ENCODE results near the gene PEX11B.

PEX11B gene, protein sequence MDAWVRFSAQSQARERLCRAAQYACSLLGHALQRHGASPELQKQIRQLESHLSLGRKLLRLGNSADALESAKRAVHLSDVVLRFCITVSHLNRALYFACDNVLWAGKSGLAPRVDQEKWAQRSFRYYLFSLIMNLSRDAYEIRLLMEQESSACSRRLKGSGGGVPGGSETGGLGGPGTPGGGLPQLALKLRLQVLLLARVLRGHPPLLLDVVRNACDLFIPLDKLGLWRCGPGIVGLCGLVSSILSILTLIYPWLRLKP

DNA sequence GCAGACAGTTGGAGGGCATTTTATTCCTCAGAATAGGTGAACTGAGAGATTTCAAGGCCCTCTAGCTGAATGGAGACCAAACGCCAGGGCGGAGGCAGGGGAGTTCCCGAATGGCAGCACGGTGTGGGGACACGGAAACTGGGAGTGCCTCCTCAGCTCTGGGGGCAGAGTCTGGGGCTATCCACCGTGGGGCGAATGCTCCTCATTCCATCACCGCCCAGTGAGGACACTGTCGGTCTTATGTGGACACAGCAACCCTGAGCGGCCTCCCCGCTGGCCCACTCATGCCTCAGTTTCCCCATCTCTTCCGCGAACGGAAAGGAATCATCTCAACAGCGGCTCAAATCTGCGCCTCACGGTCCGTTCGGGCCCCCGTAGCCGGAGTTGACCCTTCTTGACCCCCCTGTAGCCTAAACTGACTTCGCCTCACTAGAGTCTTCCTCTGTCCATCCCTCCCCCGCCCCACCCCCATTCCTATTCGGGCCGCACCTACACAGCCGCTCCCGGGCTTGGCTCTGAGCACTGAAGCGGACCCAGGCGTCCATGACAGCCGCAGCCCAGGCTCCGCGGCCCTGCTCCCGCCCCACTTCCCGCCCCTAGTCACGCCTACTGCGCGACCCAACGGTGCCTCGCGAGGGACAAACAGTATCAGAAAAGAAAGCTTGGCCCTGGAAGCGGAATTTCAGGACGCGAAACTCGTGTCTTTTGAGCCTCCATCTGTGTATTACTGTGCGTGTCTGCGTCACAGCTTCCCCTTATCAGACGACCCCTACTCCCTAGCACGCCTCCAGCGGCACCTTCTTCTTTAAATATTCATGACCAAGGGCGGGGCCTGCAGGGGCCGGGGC is at the start of gene PEX11B:
Gene PEX11B (minus strand): TSS at position 574 of the 848 bp plus-strand sequence. CDS start 29 bp downstream, at position 545.
- DNase-seq (ENCODE audit: low read depth in 2 of 2) = peak; percentile 83 to 84

DNA sequence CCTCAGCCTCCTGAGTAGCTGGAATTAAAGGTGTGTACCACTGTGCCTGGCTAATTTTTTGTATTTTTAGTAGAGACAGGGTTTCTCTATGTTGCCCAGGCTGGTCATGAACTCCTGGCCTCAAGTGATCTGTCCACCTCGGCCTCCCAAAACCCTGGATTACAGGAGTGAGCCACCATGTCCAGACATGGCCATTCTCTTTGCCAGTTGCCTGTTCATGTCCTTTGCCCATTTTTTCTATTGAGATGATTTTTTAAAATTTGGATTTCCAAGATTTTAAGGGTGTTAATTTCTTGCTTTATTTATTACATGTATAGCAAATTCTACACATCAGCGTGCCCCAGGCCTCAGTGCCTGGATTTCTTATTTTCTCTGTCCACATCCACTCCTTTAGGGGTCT is 48.8 kb upstream of the PEX11B start:
- DNase-seq (ENCODE audit: low read depth in 2 of 2) = no peak

DNA sequence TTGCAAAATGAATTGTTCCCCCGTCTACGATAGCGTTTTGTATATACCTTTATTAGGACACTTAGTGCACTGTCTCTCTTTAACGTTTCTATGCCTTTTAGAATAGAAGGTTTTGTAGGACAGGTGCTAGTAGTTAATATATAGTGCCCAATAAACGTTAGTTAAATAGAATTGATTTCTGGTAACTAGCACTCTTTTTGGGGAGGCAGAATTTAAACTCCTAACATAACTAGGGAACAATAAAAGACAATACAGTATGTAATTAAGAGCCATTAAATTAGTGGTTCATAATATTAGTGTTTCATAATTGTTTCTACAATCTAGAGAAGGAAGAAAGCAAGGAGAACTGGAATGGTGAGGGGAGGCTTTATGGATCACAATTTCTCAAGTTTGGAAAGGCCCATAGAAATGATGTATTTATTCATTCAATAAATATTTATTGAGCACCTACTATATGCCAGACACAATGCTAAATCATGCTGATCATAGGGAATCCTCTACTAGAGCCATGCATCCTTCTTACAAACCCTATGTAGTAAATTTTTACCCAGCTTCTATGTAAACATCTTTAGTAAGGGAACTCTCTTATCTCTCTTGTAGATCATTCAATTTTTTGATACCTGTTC is 46.7 kb upstream of the PEX11B start:
- DNase-seq (ENCODE audit: low read depth in 2 of 2) = no peak

DNA sequence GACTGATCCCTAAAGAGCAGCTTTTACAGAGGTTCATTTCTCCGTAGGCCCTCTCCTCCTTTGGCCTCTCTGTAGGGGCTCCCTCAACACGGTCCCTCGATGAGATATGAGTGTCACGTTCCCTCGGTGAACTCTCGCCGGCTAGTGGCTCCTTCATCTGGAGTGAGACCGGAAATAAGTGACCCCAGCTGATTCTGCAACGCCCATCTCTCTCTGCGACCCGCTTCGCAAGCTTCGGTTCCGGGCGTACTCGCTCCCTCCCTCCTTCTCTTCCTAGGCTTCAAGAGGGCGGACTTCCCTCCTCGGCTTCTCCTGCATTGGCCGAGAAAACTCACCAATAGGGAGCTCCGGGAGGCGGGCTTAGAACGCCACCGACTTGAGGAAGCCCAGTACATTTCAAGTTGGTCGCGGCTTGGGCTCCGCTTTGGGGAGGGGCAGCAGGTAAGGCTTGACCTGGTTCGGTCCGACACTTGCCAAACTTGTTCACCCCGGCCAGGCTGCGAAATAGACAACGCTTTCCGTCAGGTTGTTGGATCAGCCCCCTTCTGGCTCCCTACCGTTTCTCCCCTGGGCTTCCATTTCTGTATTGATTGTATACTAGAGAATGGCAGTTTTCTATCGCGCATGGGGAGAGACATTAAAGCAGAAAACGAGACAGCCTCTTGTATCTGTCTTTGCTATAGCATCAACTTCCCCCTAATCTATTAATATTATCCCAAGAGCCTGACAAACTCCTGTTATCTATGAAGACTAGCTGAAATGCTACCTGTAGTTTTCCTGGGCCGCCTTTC is 46.0 kb upstream of the PEX11B start, which contains the start of the genes ANKRD34A and POLR3GL:
Gene ANKRD34A (minus strand): TSS at position 248 of the 791 bp plus-strand sequence. CDS start 2,816 bp downstream, outside the sequence.
Gene POLR3GL (plus strand): TSS at position 363 of the 791 bp plus-strand sequence. CDS start 10,176 bp downstream, outside the sequence.
- DNase-seq (ENCODE audit: low read depth in 2 of 2) = peak; percentile 86

DNA sequence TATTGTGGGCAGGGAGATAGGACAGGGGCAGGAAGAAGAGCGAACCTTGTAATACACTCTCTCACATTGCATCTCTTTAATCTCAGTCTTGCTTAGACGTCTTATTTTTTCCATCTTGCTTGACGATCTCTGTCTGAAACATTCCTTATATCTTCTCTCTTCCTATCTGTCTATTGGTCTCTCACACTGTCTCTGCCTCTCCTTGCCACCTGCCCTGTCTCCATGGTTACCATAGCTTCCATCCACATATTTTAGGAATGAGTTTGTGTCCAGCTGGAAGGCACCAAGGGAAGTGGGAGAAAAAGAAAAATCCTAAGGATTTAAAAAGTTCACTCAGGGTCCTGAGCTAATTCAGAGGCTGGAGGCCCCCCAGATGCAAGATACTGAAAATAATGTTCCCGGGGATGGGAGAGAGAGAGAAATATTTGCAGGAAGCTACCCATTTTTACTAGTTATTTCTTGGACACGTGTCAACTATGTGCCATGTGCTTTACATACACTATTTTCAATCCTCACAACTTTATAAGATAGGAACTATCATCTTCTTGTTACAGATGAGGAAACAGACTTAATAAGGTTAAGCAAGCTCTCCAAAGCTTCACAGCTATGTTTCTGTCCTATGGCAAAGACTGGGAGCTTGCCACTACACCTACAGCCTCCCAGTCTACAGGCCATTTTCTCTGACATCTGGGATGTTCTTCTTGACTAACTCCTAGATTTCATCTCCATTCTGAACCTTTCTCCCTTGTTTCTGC is 44.9 kb upstream of the PEX11B start:
- no peak for DNase-seq (ENCODE audit: low read depth in 2 of 2)

DNA sequence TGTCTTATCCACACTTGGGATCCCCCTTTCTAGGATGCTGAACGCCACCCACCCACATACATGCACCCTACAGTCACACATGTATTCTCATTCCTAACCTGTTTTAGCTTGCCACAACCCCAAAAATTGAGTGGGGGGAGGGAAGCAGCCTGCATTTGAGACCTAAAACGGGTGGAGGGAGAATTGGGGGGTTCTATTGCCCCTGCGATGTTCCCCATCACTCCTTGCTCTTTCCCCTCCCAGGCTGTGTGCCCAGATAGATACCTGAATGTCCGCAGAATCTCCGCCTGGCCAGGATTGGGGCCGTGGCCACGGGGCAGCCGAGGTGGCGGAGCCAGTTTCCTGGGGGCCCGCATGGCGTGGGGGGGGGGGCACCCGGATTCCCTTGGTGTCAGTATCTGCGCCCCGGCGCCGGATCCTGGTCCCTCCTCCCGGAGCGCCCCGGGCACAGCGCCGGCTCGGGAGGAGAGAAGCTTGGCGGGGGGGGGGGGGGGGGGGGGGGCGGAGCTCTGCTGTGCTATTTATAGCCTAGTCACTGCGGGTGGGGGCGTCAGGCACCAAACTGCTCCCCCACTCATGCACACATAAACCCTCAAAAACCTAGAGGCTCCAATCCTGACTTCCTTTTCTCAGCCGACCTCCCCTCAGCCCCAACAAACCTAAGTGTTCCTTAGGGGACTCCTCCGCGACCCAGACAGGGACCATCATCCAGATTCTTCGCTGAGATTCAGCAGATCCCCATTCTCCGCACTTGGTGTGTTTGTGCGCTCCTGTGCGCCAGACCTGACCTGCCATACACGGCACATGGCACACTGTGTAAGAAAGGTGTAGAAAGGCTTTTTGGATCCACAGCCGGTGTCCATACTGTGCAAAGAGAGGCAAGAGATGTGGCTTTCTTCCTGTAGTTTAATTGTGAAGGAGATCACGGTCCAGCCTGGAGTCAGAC is 43.9 kb upstream of the PEX11B start:
- DNase-seq (ENCODE audit: low read depth in 2 of 2) = no peak

DNA sequence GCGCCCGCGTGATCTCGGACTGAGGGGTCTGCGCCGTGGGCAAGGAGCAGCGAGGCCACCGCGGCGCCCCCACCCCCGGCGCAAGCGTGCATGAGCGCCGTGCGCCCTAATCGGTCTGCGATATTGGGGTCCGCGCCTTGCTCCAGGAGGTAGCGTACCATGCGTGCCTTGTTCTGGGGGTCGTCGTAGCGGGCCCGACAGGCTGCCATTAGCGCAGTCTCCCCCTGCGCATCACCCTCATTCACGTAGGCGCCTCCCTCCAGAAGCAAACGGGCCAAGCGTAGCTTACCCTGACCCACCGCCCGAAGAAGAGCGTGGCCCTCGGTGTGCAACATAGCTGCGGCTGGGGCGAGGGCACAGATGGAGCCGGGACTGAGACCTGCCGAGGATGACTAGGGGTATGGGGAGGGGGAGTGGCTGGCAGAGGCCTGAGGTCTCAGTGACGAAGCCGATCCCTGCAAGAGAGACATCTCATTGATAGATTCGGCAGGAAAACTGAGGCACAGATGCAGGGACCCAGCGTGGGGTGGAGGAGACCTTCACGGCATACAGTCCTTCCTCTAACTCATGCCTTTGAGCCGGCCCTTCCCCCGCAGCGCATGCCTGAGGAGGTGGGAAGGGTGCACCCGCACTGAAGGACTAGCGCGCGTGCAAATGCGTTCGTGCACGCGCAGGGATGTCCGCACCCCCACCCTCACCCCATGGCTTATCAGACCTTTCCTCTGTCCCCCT is 43.1 kb upstream of the PEX11B start:
- peak; percentile 49 to 55 for DNase-seq (ENCODE audit: low read depth in 2 of 2)

DNA sequence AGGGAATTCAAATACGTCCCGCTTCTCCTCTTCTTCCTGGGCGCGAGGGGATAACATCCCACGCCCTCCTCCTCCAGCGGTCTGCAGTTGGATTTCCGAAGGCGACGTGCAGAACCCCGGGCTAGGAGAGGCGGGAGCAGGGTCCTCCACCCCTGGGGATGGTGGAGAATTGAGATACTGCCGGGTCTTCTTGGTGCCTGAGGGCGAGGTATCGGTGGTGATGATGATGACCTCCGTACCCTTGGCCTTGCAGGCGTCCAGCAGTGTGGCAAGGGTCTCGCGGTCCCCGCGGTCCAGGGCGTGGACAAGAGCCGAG is 42.5 kb upstream of the PEX11B start:
- no peak for DNase-seq (ENCODE audit: low read depth in 2 of 2)

DNA sequence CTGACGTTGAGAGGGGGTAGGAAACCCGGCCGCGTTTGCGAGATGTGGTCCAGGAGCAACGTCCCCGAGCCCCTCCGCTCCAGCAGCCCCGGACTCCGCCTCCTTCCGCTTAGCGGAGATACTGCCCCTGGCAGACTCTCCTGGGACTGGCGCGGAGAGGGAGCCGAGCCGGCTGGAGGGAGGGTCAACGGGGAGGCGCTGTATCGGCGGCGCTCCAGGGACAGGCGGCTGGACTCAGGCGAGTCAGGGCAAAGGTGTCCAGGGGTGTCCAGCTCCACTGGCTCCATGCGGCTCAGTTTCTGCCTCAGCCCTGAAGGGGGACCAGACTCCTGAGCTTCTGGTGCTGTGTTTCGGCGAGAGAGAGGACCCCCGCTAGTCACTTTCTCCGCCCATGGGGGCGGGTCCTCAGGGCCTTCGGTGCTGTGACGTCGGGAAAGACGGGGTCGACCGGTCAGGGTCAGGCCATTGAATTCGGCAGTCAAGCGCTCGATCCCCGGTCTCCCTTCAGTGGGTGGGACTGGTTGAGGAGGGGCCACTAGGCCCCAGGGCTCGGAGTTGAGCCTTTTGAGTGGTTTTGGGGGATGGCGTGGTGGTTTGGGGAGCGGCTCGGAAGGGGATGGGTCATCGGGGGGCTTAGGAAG is 42.1 kb upstream of the PEX11B start:
- DNase-seq (ENCODE audit: low read depth in 2 of 2) = peak; percentile 40 to 43

DNA sequence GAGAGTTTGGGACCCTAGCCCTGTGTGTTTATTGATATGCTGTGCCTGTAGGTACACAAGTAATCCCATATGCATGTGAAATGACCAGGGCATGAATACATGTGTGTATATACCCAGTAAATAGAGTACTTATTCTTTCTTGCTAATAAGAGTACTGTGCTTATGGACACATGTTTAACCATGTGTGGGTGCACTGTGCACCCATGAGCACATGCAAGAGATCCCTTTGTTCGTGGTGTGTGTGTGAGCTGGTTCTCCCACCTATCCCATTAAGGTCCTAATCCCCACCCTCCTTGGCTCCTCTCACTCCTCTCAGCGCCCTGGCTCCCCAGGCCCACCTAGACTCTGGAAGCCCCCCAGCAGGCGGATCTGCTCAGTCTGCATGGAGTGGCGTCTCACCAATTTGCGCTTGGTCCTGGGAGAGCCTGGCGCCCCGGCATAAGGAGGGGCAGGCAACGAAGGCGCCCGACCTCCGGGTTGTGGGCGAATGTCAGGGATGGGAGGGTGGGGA is 41.5 kb upstream of the PEX11B start:
- DNase-seq (ENCODE audit: low read depth in 2 of 2) = no peak

DNA sequence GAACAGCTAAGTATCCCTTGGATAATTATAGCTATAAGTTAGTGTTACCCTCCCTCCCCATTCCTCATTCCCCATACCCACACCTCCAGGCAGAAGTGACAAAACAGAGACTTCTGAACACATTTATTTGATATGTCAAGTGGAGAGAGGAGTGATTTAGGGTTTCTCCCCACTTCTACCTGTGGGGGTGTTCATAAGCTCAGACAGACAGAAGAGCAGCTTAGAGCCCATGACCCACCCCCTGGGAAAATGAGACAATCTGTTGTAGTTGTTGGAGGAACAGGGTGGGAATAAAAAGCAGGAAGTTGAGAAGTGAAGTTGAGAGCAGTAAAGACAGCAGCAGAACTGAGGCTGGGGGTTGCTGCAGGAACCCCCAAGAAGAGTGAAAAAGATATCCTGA is 40.8 kb upstream of the PEX11B start:
- DNase-seq (ENCODE audit: low read depth in 2 of 2) = no peak

DNA sequence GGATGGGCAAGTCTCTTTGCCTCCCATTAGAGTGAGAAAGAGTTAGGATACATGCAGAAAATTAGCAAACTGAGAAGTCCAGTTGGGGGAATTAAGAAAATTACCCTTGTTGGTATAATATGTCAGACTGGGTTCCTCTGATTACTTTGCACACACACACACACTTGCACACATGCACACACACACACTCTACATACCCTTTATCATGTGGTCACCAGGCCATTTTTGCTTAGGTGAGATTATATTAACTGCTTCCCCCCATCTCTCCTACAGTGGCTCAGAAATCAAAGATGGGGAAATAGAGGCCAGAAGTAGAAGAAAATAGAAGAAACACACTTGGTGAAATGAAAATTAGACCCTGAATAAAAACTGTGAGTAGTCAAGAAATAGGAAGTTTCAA is 40.2 kb upstream of the PEX11B start:
- DNase-seq (ENCODE audit: low read depth in 2 of 2) = no peak

DNA sequence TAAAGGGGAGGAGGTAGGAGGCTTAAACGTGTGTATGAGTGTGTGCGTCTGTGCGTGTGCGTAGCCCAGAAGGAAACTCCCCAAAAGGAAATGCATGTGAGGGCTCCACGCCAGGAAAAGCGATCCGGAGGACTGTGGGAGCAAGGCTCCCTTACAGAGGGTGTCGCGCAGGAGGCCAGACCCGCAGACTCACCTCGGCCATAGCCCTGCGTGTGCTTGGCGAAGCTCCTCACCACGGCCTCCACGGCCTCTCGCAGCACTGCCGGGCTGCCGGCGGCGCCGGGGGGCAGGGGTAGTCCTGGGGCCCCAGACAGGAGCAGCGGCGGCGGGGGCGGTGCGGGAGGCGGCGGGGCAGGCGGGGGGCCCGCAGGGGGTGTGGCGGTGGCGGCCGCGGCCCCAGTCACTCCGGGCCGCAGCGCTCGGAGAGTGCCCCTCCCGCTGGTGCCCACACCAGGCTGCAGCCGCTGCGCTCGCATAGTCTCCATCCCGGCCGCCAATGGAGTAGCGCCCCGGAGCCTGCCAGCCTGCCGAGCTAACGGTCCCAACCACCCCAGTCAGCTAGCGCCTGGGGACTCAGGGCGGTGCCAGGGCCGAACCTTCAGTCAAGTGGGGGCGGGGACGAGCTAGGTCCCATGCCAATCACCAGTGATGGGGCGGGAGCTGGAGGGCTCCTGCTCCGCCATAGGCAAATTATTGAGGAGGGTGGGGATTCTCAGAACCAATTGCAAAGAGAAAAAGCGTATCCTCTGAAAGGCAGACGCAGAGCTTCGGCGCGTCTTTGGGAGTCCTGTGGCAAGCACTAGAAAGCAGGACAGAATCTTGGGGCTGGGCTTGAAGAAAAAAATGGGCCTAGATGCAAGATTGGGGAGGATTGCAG is 39.2 kb upstream of the PEX11B start, which contains the start of gene LIX1L:
Gene LIX1L (minus strand): TSS at position 575 of the 877 bp plus-strand sequence. CDS start 90 bp downstream, at position 485.
- DNase-seq (ENCODE audit: low read depth in 2 of 2) = peak; percentile 91 to 92

DNA sequence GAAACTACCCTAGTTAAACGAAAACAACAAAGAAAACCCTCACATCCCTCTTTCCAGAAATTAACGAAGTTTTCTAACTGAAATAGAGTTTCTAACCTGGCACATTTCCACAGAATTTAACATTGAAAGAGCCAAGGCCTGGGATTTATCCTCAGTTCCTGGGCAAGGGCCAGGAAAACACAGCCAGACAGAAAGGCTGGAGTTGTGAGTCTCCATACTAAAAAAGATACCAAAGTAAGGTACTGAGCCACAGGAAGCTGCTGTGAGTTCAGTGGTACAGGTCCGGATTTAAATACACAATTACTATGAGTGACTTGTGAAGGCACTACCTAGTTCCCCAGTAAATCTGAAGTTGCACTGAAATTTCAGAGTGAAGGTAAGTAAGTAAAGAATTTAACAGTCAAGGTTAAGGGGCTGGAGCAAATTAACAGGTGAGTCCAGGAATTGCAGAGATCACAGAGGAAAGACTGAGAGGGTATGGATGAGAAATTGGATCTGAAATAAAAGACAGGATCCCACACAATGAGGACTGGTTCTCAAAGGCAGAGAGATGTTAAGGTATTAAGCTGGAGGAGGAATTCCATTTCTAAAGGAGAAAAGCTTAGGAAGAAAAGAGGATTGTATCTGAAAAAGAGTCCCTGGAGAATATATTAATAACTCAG is 38.4 kb upstream of the PEX11B start:
- DNase-seq (ENCODE audit: low read depth in 2 of 2) = no peak

DNA sequence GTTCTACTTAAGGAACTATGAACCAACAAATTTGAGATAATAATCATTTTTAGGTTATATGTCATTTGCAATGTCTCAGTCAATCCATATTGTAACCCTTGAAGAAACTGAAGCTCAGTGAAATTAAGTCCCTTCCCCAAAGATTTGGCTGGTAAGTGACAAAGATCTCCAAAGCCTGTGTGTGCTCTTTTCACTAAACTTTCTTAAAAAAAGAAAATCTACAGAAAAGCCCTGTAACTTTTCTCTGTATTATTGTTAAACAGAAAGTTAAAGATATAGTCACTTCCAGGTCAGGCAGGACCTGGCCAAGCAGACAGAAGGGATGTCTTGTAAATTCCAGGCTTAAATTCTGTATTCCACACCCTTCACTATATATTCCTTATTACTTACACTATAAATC is 37.8 kb upstream of the PEX11B start:
- no peak for DNase-seq (ENCODE audit: low read depth in 2 of 2)

DNA sequence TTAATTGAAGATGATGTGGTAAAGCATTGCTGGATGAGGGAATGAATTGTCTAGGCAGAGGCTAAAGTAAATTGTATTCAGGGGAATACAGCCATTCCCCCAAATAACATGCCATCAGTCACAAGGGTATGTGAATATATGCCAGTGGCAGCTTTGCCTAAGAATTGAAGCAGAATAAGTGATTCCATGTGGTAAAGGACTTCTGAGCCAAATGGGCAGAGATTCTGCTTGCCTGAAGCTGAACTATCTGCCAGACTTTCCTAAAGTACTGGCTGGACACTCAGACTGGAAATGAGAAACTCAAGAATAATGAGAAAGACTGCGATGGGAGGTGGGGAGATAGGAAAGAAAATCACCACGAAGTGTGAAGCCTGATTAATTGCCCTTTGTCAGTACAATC is 36.9 kb upstream of the PEX11B start:
- DNase-seq (ENCODE audit: low read depth in 2 of 2) = no peak

DNA sequence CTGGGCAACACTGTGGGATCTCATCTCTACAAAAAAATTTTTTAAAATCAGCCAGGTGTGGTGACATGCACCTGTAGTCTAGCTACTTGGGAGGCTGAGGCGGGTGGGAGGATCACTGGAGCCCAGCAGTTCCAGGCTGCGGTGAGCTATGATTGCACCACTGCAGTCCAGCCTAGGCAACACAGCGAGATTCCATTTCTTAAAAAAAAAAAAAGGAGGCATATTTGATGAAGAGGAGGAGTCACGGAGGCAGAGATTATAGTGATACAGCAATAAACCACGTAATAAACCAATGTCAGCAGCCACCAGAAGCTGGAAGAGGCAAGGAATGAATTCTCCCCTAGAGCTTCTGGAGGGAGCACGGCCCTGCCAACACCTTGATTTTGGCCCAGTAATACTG is 35.3 kb upstream of the PEX11B start:
- no peak for DNase-seq (ENCODE audit: low read depth in 2 of 2)

Data from stimulated activated CD8-positive, alpha-beta memory T cell treated with anti-CD3 and anti-CD28 coated beads, Interleukin-15, amount 100 ng/mL, for 48 hours (primary cell).